HepG2 (cell line): ENCODE results near the gene RNFT2. TPM values are rescaled to one million over a fixed set of nuclear protein-coding genes. Genes with fewer than 3 reads are reported as not detected.

Source experiments
- ATAC-seq: fragments of 200-7000 bp; cut with Tn5 transposase; 3 replicates; pipeline ENCODE4 v1.9.1; 2020; ENCODE audit warnings: mild to moderate bottlenecking, moderate library complexity
- BruUV-seq: library from RNA; stranded (reverse); fragments of 400-500 nt; replicated peaks from 2 replicates; lab custom pipeline; 2021; lab: Mats Ljungman, UMichigan
- CTCF ChIA-PET: fragments of 300-600 bp; formaldehyde crosslinking; extraction: SDS; loops from one replicate; lab custom pipeline; 2021; ENCODE audit warnings: low total read pairs, inconsistent platforms, low intra/inter-chr PET ratio; lab: Yijun Ruan, JAX
- POLR2A ChIA-PET: fragments of 350-600 bp; sonication (Branson Sonifier 250); formaldehyde crosslinking; loops from one replicate; lab custom pipeline; 2020; ENCODE audit warnings: antibody characterized with exemption, inconsistent platforms; lab: Yijun Ruan, JAX
- DNase-seq: peaks from one replicate; pipeline ENCODE4 v3.0.0-alpha.2; 2015; ENCODE audit warnings: low spot score
- FAIRE-seq: peaks from 3 replicates; lab custom pipeline; 2011; peaks lifted over from hg19 to GRCh38; lab: Jason Lieb, UNC
- H2AFZ ChIP-seq: one replicate; pipeline ENCODE4 v1.6.1; 2011; ENCODE audit warnings: low read length, inconsistent platforms
- H3K27ac ChIP-seq: fragments of 300-600 bp; 3 replicates; pipeline ENCODE4 v1.8.0; 2011; ENCODE audit warnings: mixed run types, mild to moderate bottlenecking, mixed read lengths, low read length, inconsistent platforms; ENCODE audit not compliant: insufficient read depth; ENCODE audit errors: extremely low read length
- H3K27me3 ChIP-seq, 2 experiments: fragments of 200-600 bp in 1 of 2; 2 replicates in 1 of 2; 3 replicates in 1 of 2; pipeline versions ENCODE4 v1.6.0 to v1.8.0; 2011; ENCODE audit warnings: low read length in 2 of 2, mild to moderate bottlenecking in 2 of 2, moderate library complexity in 2 of 2, inconsistent platforms in 1 of 2; ENCODE audit not compliant: insufficient read depth in 2 of 2, control insufficient read depth in 1 of 2
- H3K36me3 ChIP-seq, 2 experiments: fragments of 200-600 bp in 1 of 2; replicated peaks in 1 of 2; 2 replicates in 1 of 2; 3 replicates in 1 of 2; pipeline versions ENCODE4 v1.5.1 to v1.8.0; 2011; ENCODE audit warnings: low read length in 2 of 2, inconsistent platforms in 1 of 2; ENCODE audit not compliant: insufficient read depth in 2 of 2, control insufficient read depth in 1 of 2
- H3K4me1 ChIP-seq: 2 replicates; pipeline ENCODE4 v1.5.1; 2012; ENCODE audit warnings: low read length, inconsistent platforms; ENCODE audit not compliant: insufficient read depth
- H3K4me2 ChIP-seq: 2 replicates; pipeline ENCODE4 v1.6.0; 2011; ENCODE audit warnings: low read depth, low read length, inconsistent platforms
- H3K4me3 ChIP-seq, 3 experiments: fragments of 200-600 bp in 1 of 3; sonication (generic), shearing (Covaris generic) in 1 of 3; replicated peaks in 1 of 3; 2 replicates each; pipeline ENCODE4 v1.5.1; 2011 to 2016; ENCODE audit warnings: low read length in 3 of 3, inconsistent platforms in 2 of 3, low read depth in 2 of 3, mild to moderate bottlenecking in 2 of 3, control low read depth in 1 of 3, mixed read lengths in 1 of 3; ENCODE audit not compliant: insufficient read depth in 1 of 3
- H3K79me2 ChIP-seq: one replicate; pipeline ENCODE4 v1.6.1; 2011; ENCODE audit warnings: low read length, inconsistent platforms; ENCODE audit not compliant: insufficient read depth
- H3K9ac ChIP-seq: 2 replicates; pipeline ENCODE4 v1.6.0; 2011; ENCODE audit warnings: mild to moderate bottlenecking, low read depth, low read length, inconsistent platforms; ENCODE audit not compliant: insufficient read depth
- H3K9me3 ChIP-seq: 2 replicates; pipeline ENCODE4 v1.5.1; 2012; ENCODE audit warnings: mild to moderate bottlenecking, low read length
- H4K20me1 ChIP-seq: 2 replicates; pipeline ENCODE4 v1.6.0; 2011; ENCODE audit warnings: inconsistent platforms, mild to moderate bottlenecking, low read length, moderate library complexity; ENCODE audit not compliant: insufficient read depth
- BCL6 ChIP-seq: IDR thresholded peaks from 2 replicates; pipeline ENCODE4 v1.6.1; 2016; ENCODE audit warnings: missing genetic modification reagents, missing compliant biosample characterization
- HNF1B ChIP-seq: sonication (generic); formaldehyde crosslinking; IDR thresholded peaks from 2 replicates; pipeline ENCODE4 v1.5.1; 2020; ENCODE audit warnings: mild to moderate bottlenecking, moderate library complexity, missing genetic modification reagents
- MIXL1 ChIP-seq: IDR thresholded peaks from 2 replicates; pipeline ENCODE4 v1.6.1; 2016
- NBN ChIP-seq: fragments of 450-650 bp; conservative IDR thresholded peaks from 2 replicates; pipeline ENCODE4 v1.6.1; 2017
- RELA ChIP-seq: sonication (generic); formaldehyde crosslinking; IDR thresholded peaks from 2 replicates; pipeline ENCODE4 v1.4.0; 2020; ENCODE audit warnings: missing genetic modification reagents
- ZNF253 ChIP-seq: sonication (generic); formaldehyde crosslinking; IDR thresholded peaks from 2 replicates; pipeline ENCODE4 v1.8.0; 2022; ENCODE audit warnings: mild to moderate bottlenecking, missing genetic modification reagents, borderline replicate concordance
- ZNF34 ChIP-seq: sonication (generic); formaldehyde crosslinking; IDR thresholded peaks from 2 replicates; pipeline ENCODE4 v1.4.0; 2020; ENCODE audit warnings: mild to moderate bottlenecking, missing genetic modification reagents, borderline replicate concordance
- WGBS: methylation state at CpG from one replicate; pipeline ENCODE4 v1.1.6; 2017; ENCODE audit warnings: low lambda C conversion rate; 5-methylcytosine and 5-hydroxymethylcytosine counted together
- in situ Hi-C: cut with HindIII; loops from 2 replicates; pipeline ENCODE4 v1.10.0; 2017; ENCODE audit warnings: low pct_unique_long_range_greater_than_20kb; ENCODE audit not compliant: extremely low pct_ligation_motif_present
- intact Hi-C: fragments of 100-400 bp; cut with micrococcal nuclease; formaldehyde crosslinking; loops from one replicate; pipeline ENCODE4 v1.10.0; 2022; ENCODE audit not compliant: unreplicated experiment
- polyA plus RNA-seq, 8 experiments: library from polyadenylated mRNA; depleted of rRNA in 3 of 8; stranded (reverse) in 7 of 8; unstranded in 1 of 8; fragments of >200 nt; fragmentation: Illumina TruSeq in 4 of 8; extraction: Trizol in 4 of 8; gene quantifications; 2 replicates each; pipeline versions ENCODE4 v1.2.1 to v1.2.3, GENCODE V29; 2011 to 2016; ENCODE audit warnings: low read depth in 4 of 8, missing spikeins in 1 of 8, mixed read lengths in 1 of 8; ENCODE audit not compliant: insufficient read depth in 1 of 8
- total RNA-seq, 5 experiments: library from RNA; depleted of rRNA; stranded (reverse); fragments of >200 nt; fragmentation: Illumina TruSeq; extraction: Trizol; gene quantifications; 2 replicates each; pipeline ENCODE4 v1.2.3, GENCODE V29; 2016; ENCODE audit warnings: low read depth in 1 of 5
- TF ChIP-seq, protein P1 (sequence below): sonication (generic); formaldehyde crosslinking; IDR thresholded peaks from 2 replicates; pipeline ENCODE4 v1.5.0; 2020; ENCODE audit warnings: mild to moderate bottlenecking, missing genetic modification reagents, borderline replicate concordance

The RNFT2 gene
- total and polyA plus RNA-seq, 2 of the 13 experiments (the other 11 are each of a cell fraction or from before 2014, with no cell fraction given), result 3.3 to 8.3 TPM

DNA sequence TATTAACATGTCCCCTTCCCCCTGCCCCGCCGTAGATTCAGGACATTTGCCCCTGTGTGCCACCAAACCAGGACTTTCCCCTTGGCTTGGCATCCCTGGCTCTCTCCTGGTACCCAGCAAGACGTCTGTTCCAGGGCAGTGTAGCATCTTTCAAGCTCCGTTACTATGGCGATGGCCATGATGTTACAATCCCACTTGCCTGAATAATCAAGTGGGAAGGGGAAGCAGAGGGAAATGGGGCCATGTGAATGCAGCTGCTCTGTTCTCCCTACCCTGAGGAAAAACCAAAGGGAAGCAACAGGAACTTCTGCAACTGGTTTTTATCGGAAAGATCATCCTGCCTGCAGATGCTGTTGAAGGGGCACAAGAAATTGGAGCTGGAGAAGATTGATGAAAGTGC lies 114.2 kb downstream of the RNFT2 start (continued):
- TF ChIP-seq ZNF253 (CRISPR knock-in tag), result no peak

DNA sequence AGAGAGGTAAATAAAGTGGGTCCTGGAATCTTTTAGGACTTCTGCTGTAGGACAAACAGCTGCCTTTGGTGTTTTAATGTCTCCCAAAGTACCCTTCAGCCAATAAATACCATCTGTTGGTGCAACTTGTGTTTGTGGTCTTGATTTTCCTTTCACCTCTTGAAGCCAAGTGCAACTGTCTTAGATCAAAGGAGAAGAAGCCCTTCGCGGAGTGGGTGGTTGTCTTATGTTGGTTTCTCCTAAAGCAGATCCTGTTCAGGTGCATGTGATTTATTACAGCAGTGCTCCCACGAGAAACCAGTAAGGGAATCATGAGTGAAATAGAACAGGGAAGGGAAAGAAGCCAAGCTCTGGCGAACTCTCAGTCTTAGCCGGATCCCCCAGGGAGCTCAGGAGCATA lies 115.4 kb downstream of the RNFT2 start:
- ATAC-seq, result no peak
- H3K4me1 ChIP-seq, result no peaks in the 10 kb centered on the region

More for the DNA sequence above, 115.4 kb downstream of the RNFT2 start:
- intact Hi-C loops, result no loop called here
- no peak overlapping the region for H3K9ac ChIP-seq
- 73% methylated on average over 5 of the region's 5 CpGs for WGBS
- H3K4me2 ChIP-seq, result no peak overlapping the region
- in situ Hi-C loops, result no loop called here
- CTCF ChIA-PET, result no interaction called here
- H2AFZ ChIP-seq, result no peak overlapping the region
- no peak overlapping the region for H3K27ac ChIP-seq
- FAIRE-seq (no peak), DNase-seq (no peak)
- H3K79me2 ChIP-seq, result no peaks in the 10 kb centered on the region
- no peaks in the 10 kb centered on the region for H3K36me3 ChIP-seq
- POLR2A ChIA-PET, result no interaction called here
- H4K20me1 ChIP-seq, result no peaks in the 10 kb centered on the region
- TF ChIP-seq HNF1B (CRISPR knock-in tag) (no peak), RELA (CRISPR knock-in tag) (no peak), ZNF34 (no peak), BCL6 (CRISPR knock-in tag) (no peak), MIXL1 (no peak), NBN (no peak)
- TF ChIP-seq, protein P1, sequence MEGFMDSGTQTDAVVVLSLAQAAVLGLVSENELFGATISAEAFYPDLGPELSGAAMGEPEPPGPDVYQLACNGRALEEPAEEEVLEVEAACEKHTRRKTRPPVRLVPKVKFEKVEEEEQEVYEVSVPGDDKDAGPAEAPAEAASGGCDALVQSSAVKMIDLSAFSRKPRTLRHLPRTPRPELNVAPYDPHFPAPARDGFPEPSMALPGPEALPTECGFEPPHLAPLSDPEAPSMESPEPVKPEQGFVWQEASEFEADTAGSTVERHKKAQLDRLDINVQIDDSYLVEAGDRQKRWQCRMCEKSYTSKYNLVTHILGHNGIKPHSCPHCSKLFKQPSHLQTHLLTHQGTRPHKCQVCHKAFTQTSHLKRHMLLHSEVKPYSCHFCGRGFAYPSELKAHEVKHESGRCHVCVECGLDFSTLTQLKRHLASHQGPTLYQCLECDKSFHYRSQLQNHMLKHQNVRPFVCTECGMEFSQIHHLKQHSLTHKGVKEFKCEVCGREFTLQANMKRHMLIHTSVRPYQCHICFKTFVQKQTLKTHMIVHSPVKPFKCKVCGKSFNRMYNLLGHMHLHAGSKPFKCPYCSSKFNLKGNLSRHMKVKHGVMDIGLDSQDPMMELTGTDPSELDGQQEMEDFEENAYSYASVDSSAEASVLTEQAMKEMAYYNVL, result no peak
- H3K4me3 ChIP-seq, result no peak overlapping the region
- H3K9me3 ChIP-seq, result no peaks in the 10 kb centered on the region
- BruUV-seq, result no TSS peak
- 0 out of 5 replicates have a peak, but pooled peaks cover 0 to 2% of the 10 kb centered on the region in 2 experiments for H3K27me3 ChIP-seq
